Measurements from ENCODE around the gene GPR31. TPM values are rescaled to one million over a fixed set of nuclear protein-coding genes. Genes with fewer than 3 reads are reported as not detected.

Gene GPR31
- total and polyA plus RNA-seq, 2 donors (not counting 3 experiments of a cell fraction or from before 2014, with no cell fraction given) = not detected

Other genes starting within 250 kb of the GPR31 start
- 10.0 and 10.7 TPM in 2 replicates for gene RNASET2, start 201.4 kb downstream of the GPR31 start, total RNA-seq
- 11.2 and 11.4 TPM in 2 replicates for gene RNASET2, start 201.4 kb downstream of the GPR31 start, polyA plus RNA-seq
- gene CEP43, start 158.6 kb downstream of the GPR31 start, total RNA-seq = 19.0 and 22.5 TPM in 2 replicates
- gene CEP43, start 158.6 kb downstream of the GPR31 start, polyA plus RNA-seq = 5.7 and 6.5 TPM in 2 replicates
- gene CCR6, start 34.9 kb downstream of the GPR31 start, total RNA-seq = not detected in 2 replicates
- gene CCR6, start 34.9 kb downstream of the GPR31 start, polyA plus RNA-seq = not detected in 2 replicates
- not detected in 2 replicates for gene UNC93A, start 133.3 kb upstream of the GPR31 start, total RNA-seq
- gene UNC93A, start 133.3 kb upstream of the GPR31 start, polyA plus RNA-seq = not detected in 2 replicates
- gene TTLL2, start 167.1 kb upstream of the GPR31 start, total RNA-seq = not detected in 2 replicates
- gene TTLL2, start 167.1 kb upstream of the GPR31 start, polyA plus RNA-seq = not detected in 2 replicates